ENCODE data around the gene KAT14.
"Not testable (repeated sequence)": the region's sequence is repeated elsewhere in the genome, so short reads cannot be mapped to it uniquely, and the experiment has no call there.

Gene KAT14

GRCh38 chr20:18101125-18101810 is 36.4 kb upstream of the KAT14 start:
- Histone ChIP-seq H3K36me3 (ENCODE audit: insufficient read depth, low read length) (no peaks in the 10 kb centered on the region), H3K27me3 (ENCODE audit: insufficient read depth, low read length) (no peaks in the 10 kb centered on the region), H3K4me3 (ENCODE audit: low read length) (no peak overlapping the region; the same call in 1 of the 2 replicates), H3K9ac (ENCODE audit: low read depth, low read length) (no peak overlapping the region), H3K27ac (ENCODE audit: low read depth, low read length) (no peak overlapping the region), H3K9me3 (ENCODE audit: insufficient read depth, low read depth, low read length) (no peaks in the 10 kb centered on the region), H3K4me1 (ENCODE audit: insufficient read depth, low read length) (peaks cover 5% of the 10 kb centered on the region; the same call in 1 of the 2 replicates)
- 35% methylated on average over 7 of the region's 7 CpGs for WGBS

GRCh38 chr20:18103497-18103896 is 34.2 kb upstream of the KAT14 start:
- H3K9me3 ChIP-seq (ENCODE audit: insufficient read depth, low read depth, low read length), result no peaks in the 10 kb centered on the region
- no peak overlapping the region for H3K9ac ChIP-seq (ENCODE audit: low read depth, low read length)
- no CpG with 5 or more reads among the region's 1 CpG for WGBS
- H3K4me1 ChIP-seq (ENCODE audit: insufficient read depth, low read length), result peaks cover 5% of the 10 kb centered on the region; the same call in 1 of the 2 replicates
- no peak overlapping the region for H3K27ac ChIP-seq (ENCODE audit: low read depth, low read length)
- H3K27me3 ChIP-seq (ENCODE audit: insufficient read depth, low read length), result no peaks in the 10 kb centered on the region
- H3K36me3 ChIP-seq (ENCODE audit: insufficient read depth, low read length), result no peaks in the 10 kb centered on the region
- H3K4me3 ChIP-seq (ENCODE audit: low read length), result no peak overlapping the region

- Histone ChIP-seq H3K27ac (ENCODE audit: low read depth, low read length) (no peak overlapping the region), H3K9me3 (ENCODE audit: insufficient read depth, low read depth, low read length) (no peaks in the 10 kb centered on the region), H3K4me1 (ENCODE audit: insufficient read depth, low read length) (no peaks in the 10 kb centered on the region), H3K36me3 (ENCODE audit: insufficient read depth, low read length) (no peaks in the 10 kb centered on the region), H3K27me3 (ENCODE audit: insufficient read depth, low read length) (no peaks in the 10 kb centered on the region), H3K9ac (ENCODE audit: low read depth, low read length) (no peak overlapping the region), H3K4me3 (ENCODE audit: low read length) (no peak overlapping the region)
- 91% methylated on average over 2 of the region's 2 CpGs for WGBS
These were observed 29.3 kb upstream of the KAT14 start for GRCh38 chr20:18108326-18108725.

- not testable (repeated sequence) for H3K4me3 ChIP-seq (ENCODE audit: low read length); H3K36me3 ChIP-seq (ENCODE audit: insufficient read depth, low read length); H3K9ac ChIP-seq (ENCODE audit: low read depth, low read length); H3K9me3 ChIP-seq (ENCODE audit: insufficient read depth, low read depth, low read length); H3K27ac ChIP-seq (ENCODE audit: low read depth, low read length); H3K4me1 ChIP-seq (ENCODE audit: insufficient read depth, low read length); H3K27me3 ChIP-seq (ENCODE audit: insufficient read depth, low read length)
- WGBS, result 96% methylated on average over 1 of the region's 1 CpG
These were observed 9.1 kb upstream of the KAT14 start for GRCh38 chr20:18128574-18128973.

- H3K4me3 ChIP-seq (ENCODE audit: low read length), result no peak overlapping the region
- H3K4me1 ChIP-seq (ENCODE audit: insufficient read depth, low read length), result peaks cover 3% of the 10 kb centered on the region; the same call in 1 of the 2 replicates
- no peaks in the 10 kb centered on the region for H3K9me3 ChIP-seq (ENCODE audit: insufficient read depth, low read depth, low read length)
- 94% methylated on average over 1 of the region's 1 CpG for WGBS
- H3K36me3 ChIP-seq (ENCODE audit: insufficient read depth, low read length), result no peaks in the 10 kb centered on the region
- H3K27me3 ChIP-seq (ENCODE audit: insufficient read depth, low read length), result peaks cover 8% of the 10 kb centered on the region
- H3K27ac ChIP-seq (ENCODE audit: low read depth, low read length), result no peak overlapping the region
- no peak overlapping the region for H3K9ac ChIP-seq (ENCODE audit: low read depth, low read length)
These were observed 5.0 kb upstream of the KAT14 start for GRCh38 chr20:18132663-18133062.

- H3K36me3 ChIP-seq (ENCODE audit: insufficient read depth, low read length), result no peaks in the 10 kb centered on the region
- peaks cover 8% of the 10 kb centered on the region for H3K27me3 ChIP-seq (ENCODE audit: insufficient read depth, low read length)
- no peak overlapping the region for H3K4me3 ChIP-seq (ENCODE audit: low read length)
- peaks cover 7% of the 10 kb centered on the region; the same call in 1 of the 2 replicates for H3K4me1 ChIP-seq (ENCODE audit: insufficient read depth, low read length)
- H3K9me3 ChIP-seq (ENCODE audit: insufficient read depth, low read depth, low read length), result no peaks in the 10 kb centered on the region
- no peak overlapping the region for H3K27ac ChIP-seq (ENCODE audit: low read depth, low read length)
- no peak overlapping the region for H3K9ac ChIP-seq (ENCODE audit: low read depth, low read length)
- WGBS, result 72% methylated on average over 2 of the region's 2 CpGs
These were observed 3.7 kb upstream of the KAT14 start for GRCh38 chr20:18133962-18134361.

GRCh38 chr20:18138266-18138582 is 561 bp downstream of the KAT14 start:
- H3K27ac ChIP-seq (ENCODE audit: low read depth, low read length), result peak overlapping the region; percentile 90
- WGBS, result under 1% methylated on average over 14 of the region's 15 CpGs
- H3K36me3 ChIP-seq (ENCODE audit: insufficient read depth, low read length), result peaks cover 15% of the 10 kb centered on the region
- no peaks in the 10 kb centered on the region for H3K9me3 ChIP-seq (ENCODE audit: insufficient read depth, low read depth, low read length)
- H3K27me3 ChIP-seq (ENCODE audit: insufficient read depth, low read length), result peaks cover 6% of the 10 kb centered on the region
- peak overlapping the region; percentile 96 for H3K9ac ChIP-seq (ENCODE audit: low read depth, low read length)
- H3K4me1 ChIP-seq (ENCODE audit: insufficient read depth, low read length), result peaks cover 14% of the 10 kb centered on the region; the same call in 1 of the 2 replicates
- peak overlapping the region; percentile 99 for H3K4me3 ChIP-seq (ENCODE audit: low read length)

GRCh38 chr20:18138639-18139583 is 1.2 kb downstream of the KAT14 start:
- Histone ChIP-seq H3K4me1 (ENCODE audit: insufficient read depth, low read length) (peaks cover 14% of the 10 kb centered on the region; the same call in 1 of the 2 replicates), H3K9ac (ENCODE audit: low read depth, low read length) (peak overlapping the region; percentile 96), H3K36me3 (ENCODE audit: insufficient read depth, low read length) (peaks cover 19% of the 10 kb centered on the region), H3K9me3 (ENCODE audit: insufficient read depth, low read depth, low read length) (no peaks in the 10 kb centered on the region), H3K27me3 (ENCODE audit: insufficient read depth, low read length) (peaks cover 6% of the 10 kb centered on the region), H3K4me3 (ENCODE audit: low read length) (peak overlapping the region; percentile 99), H3K27ac (ENCODE audit: low read depth, low read length) (no peak overlapping the region)
- 45% methylated on average over 7 of the region's 7 CpGs for WGBS

GRCh38 chr20:18139832-18140231 is 2.2 kb downstream of the KAT14 start:
- Histone ChIP-seq H3K9me3 (ENCODE audit: insufficient read depth, low read depth, low read length) (no peaks in the 10 kb centered on the region), H3K9ac (ENCODE audit: low read depth, low read length) (peak overlapping the region; percentile 32; the same call in 1 of the 2 replicates), H3K27me3 (ENCODE audit: insufficient read depth, low read length) (peaks cover 6% of the 10 kb centered on the region), H3K4me1 (ENCODE audit: insufficient read depth, low read length) (peaks cover 14% of the 10 kb centered on the region; the same call in 1 of the 2 replicates), H3K36me3 (ENCODE audit: insufficient read depth, low read length) (peaks cover 21% of the 10 kb centered on the region), H3K27ac (ENCODE audit: low read depth, low read length) (no peak overlapping the region), H3K4me3 (ENCODE audit: low read length) (peak overlapping the region; percentile 99; the same call in 1 of the 2 replicates)
- 92% methylated on average over 2 of the region's 2 CpGs for WGBS

- peak overlapping the region; percentile 9; the same call in 1 of the 2 replicates for H3K27ac ChIP-seq (ENCODE audit: low read depth, low read length)
- no CpG with 5 or more reads among the region's 1 CpG for WGBS
- peaks cover 58% of the 10 kb centered on the region for H3K36me3 ChIP-seq (ENCODE audit: insufficient read depth, low read length)
These were observed 7.0 kb downstream of the KAT14 start for GRCh38 chr20:18144541-18145099.

GRCh38 chr20:18154342-18154741 is 16.7 kb downstream of the KAT14 start:
- WGBS, result 97% methylated on average over 8 of the region's 9 CpGs
- H3K4me3 ChIP-seq (ENCODE audit: low read length), result no peak overlapping the region
- H3K4me1 ChIP-seq (ENCODE audit: insufficient read depth, low read length), result no peaks in the 10 kb centered on the region
- H3K36me3 ChIP-seq (ENCODE audit: insufficient read depth, low read length), result peaks cover 64% of the 10 kb centered on the region
- H3K27me3 ChIP-seq (ENCODE audit: insufficient read depth, low read length), result no peaks in the 10 kb centered on the region
- H3K9me3 ChIP-seq (ENCODE audit: insufficient read depth, low read depth, low read length), result no peaks in the 10 kb centered on the region
- no peak overlapping the region for H3K27ac ChIP-seq (ENCODE audit: low read depth, low read length)
- H3K9ac ChIP-seq (ENCODE audit: low read depth, low read length), result no peak overlapping the region

More at GRCh38 chr20:18144541-18145099, 7.0 kb downstream of the KAT14 start:
- H3K9me3 ChIP-seq (ENCODE audit: insufficient read depth, low read depth, low read length), result no peaks in the 10 kb centered on the region
- no peaks in the 10 kb centered on the region for H3K27me3 ChIP-seq (ENCODE audit: insufficient read depth, low read length)
- H3K4me3 ChIP-seq (ENCODE audit: low read length), result no peak overlapping the region
- peak overlapping the region; percentile 37; the same call in 1 of the 2 replicates for H3K9ac ChIP-seq (ENCODE audit: low read depth, low read length)
- peaks cover 1% of the 10 kb centered on the region; the same call in 1 of the 2 replicates for H3K4me1 ChIP-seq (ENCODE audit: insufficient read depth, low read length)

All from HUES64 (cell line).